ENCODE data around the gene ESRRG.
"Not testable (repeated sequence)": the region's sequence is repeated elsewhere in the genome, so short reads cannot be mapped to it uniquely, and the experiment has no call there.

Gene ESRRG

DNA sequence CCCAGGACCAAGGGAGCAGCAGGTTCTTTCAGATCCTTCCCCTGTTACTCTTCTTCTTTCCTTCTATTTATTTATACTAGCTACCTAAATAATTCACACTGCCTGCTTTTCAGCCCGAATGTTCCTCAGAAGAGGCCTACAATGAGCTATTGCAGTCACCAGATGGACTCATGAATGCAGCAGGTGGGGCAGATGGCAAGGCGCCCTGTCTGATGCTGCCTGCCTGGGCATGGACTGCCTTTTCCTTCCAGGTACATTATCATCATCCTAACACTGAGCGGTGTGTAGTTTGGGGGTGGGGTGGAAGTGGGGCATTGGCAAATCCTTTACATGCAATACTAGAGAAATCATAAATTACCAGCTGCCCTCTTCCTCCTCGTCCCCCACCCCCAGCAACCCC lies 17.6 kb downstream of the ESRRG start:
- no peak for DNase-seq (ENCODE audit: low read depth in 3 of 3, low spot score in 1 of 3)

DNA sequence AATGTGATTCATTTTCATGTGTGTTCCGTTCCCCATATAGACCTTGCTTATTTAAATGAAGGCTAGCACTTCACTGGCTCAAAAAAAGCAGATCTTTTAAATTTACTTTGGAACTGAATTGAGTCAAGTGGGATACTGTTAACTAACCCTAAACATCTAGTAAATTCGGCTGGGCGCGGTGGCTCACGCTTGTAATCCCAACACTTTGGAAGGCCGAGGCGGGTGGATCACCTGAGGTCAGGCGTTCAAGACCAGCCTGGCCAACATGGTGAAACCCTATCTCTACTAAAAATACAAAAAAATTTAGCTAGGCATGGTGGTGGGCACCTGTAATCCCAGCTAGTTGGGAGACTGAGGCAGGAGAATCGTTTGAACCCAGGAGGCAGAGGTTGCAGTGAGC lies 19.2 kb downstream of the ESRRG start:
- not testable (repeated sequence) for DNase-seq (ENCODE audit: low read depth in 3 of 3, low spot score in 1 of 3)

DNA sequence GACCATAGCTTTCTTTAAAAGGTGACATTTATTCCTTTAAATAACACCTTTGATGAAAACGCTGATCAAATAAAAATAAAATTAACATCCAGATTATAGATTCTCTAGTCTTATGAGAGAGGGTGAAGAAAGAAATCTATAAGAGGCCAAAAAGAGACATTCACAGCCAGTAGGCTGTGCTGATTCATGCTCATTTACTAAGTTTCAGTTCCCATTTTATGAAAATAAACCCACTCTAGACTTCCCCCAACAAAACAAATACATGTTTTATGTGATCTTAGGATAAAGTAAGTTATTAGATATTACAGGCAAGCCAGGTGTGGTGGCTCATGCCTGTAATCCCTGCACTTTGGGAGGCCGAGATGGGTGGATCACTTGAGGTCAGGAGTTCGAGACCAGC lies 21.1 kb downstream of the ESRRG start:
- DNase-seq (ENCODE audit: low read depth in 3 of 3, low spot score in 1 of 3), result no peak

DNA sequence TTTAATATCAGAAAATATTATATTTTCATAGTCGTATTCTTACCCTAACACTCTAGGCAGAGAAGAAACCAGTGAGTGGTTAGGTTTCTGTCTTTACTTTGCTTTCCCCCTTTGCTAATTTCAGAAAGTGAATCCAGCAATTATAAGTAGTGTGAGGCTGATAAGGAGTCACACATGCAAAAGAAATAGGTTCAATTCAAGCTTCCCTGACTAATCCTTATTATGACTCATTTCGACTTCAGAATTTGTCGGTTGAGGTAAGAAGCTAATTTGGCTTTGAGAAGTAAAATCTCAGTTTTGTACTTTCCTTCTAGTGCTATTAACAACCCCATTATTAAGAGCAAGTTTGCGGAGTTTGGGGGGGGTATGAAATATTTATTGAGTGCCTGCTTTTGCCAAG lies 22.4 kb downstream of the ESRRG start:
- DNase-seq (ENCODE audit: low read depth in 3 of 3, low spot score in 1 of 3), result no peak

DNA sequence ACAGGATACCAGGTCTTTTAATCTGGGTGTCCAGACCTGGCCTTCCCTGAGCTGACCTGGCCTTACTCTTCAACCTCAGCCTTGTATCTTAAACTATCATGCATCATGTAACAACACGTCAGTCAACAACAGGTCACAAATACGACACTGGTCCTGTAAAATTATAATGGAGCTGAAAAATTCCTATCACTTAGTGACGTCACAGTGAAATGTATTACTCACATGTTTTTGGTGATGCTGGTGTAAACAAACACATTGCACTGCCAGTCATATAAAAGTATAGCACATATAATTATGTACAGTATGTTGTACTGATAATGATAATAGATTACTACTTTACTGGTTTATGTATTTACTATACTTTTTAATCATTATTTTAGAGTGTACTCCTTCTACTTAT lies 31.5 kb downstream of the ESRRG start:
- no peak for DNase-seq (ENCODE audit: low read depth in 3 of 3, low spot score in 1 of 3)

DNA sequence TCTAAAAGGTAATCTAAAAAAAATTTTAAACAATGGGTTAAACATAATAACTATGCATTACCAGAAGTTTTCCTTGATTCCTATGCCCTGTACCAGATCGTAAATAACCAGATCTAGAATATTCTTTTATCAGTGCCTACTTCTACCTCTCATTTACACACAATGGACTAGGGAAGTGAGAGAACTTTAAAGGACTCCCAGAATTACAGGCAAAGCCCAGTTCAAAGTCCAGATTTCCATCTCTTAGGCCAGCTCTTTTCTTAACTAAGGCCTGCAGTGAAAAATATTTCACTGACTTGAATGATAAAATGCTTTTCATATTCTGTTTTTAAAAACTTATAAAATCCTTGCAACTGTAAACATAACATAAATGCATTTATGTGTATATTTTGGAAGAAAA lies 32.6 kb downstream of the ESRRG start:
- DNase-seq (ENCODE audit: low read depth in 3 of 3, low spot score in 1 of 3), result no peak

DNA sequence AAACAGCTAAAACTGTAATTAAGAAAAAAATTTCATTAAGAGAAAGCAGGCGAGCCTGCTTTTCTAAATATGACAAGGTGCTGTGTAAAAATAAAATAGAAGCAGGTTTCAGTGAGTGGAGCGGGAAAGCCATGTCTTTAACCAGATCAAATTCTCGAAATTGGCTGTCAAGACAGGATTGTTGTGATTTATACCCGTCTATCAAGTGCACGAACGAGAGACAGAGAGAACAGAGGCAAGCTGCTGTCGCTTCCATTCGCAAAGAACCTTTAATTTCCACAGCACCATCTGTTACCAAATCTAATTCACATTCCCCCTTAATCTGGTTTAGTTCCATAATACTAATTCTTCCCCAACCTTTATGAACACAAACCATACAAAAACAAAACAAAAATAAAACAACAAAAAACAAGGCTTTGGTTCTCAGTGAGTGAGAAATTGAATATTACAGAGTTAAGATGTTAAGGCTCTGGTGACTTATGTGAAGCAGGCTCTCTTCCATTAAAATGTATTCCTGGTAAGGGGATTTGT lies 35.0 kb downstream of the ESRRG start:
- DNase-seq (ENCODE audit: low read depth in 3 of 3, low spot score in 1 of 3), result no peak

DNA sequence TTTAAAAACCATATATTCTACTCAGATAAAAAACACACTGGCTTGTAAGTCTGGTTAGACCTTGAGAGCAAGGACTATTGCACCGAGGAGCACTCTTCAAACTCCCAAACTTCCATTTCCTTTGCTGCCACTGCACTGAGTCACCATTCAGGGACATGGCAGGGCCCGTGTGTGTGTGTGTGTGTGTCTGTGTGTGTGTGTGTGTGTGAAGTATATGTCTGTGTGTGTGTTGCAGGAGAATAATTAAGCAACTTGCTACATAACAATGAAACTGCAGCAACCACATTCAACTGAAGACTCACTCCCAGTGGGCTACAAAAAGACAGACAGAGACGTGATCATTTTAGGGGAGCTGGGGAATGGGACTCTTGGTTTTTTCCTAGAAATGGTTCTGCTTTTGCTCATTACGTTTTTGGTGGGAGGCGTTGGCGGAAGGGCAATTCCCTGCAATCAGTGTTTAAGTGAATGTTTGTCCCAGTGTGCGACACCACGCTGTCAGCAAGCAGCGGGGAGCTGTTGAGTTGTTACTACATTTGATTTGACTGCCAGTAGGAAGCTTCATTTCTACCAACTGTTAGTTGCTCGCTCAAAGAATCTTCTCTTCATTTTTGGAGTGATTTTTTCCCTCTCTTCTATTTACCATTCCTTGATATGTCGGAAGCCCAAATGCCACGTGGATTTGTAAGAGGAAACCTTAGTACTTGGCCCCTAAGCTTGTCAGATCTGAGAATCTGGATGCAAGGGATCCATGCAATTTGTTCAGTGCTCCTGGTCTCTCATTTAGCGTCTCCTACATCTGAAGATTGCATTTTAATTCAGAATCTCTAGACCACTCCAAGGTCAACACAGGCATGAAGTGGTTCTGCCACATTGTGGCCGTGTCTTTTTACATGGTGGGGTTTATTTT lies 36.1 kb downstream of the ESRRG start:
- no peak for DNase-seq (ENCODE audit: low read depth in 3 of 3, low spot score in 1 of 3)

DNA sequence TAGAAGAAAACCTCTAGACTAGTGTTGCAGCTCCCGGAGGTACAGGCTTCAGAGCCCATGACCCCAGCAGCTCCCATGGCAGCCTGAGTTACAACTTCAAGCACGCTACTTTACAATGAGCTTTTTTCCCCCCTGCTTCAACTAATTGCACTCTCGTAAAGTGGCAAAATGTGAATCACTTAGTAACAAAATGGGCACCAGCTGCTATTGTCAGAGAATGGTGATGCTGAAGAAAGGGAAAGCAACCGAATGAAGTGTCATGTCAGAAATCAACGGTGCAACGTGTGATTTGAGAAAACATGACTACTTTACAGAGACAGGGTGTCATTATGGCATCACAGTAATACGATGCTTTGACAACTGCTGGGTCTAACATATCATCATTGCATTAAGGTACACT lies 40.5 kb downstream of the ESRRG start:
- no peak for DNase-seq (ENCODE audit: low read depth in 3 of 3, low spot score in 1 of 3)

DNA sequence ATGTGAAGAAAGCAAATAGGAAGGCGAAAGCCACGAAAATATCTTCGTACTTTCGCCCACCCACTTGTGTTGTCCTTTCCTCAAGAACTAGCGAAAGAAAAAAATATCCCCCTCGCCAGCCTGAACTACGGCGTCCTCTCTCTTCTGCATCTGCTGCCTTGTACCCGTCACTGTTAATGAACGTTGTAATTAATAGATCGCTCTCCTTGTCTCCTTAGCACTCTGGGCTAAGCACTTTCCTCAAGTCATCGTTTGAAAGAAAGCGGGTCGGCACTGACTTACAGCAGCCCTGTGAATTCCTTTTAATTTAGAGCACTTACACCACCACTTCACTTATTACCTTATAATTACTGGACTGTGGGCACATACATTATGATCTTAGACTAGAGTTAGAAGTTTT lies 44.1 kb downstream of the ESRRG start:
- DNase-seq (ENCODE audit: low read depth in 3 of 3, low spot score in 1 of 3), result no peak

DNA sequence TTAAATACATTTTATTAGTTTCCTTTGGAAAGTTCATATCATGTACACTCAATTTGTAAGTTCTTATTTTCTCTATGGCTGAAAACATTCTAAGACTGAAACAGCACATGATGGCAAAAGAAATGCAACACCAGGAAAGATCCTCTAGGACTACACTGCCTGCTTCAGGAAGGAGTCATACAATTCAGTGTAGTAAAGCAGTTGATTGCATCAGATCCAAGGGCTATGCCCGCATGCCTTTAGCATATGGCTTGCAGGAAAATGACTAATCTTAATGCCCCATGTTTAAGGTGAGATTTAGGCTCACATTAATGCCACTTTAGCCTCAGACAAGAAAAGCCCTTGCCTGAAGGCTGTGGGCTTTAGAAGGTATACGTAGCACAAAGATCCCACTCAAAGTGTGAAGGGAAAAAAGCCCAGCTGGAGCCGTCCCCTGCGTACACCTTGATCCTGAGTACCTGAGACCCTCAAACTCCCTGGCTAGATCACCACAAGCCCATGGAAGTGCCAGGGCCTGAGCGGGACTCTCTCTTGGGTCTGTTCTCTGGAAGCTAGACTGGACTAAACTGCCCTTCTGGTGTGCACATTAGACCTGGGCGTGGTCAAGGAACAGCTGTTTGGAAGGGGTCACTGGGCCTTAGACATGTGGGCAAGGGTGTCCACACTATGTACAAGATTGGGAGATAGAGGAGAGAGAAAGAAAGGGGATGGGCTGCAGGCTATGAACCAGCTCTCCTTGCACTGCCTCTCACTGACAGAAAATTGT lies 52.9 kb downstream of the ESRRG start:
- no peak for DNase-seq (ENCODE audit: low read depth in 3 of 3, low spot score in 1 of 3)

DNA sequence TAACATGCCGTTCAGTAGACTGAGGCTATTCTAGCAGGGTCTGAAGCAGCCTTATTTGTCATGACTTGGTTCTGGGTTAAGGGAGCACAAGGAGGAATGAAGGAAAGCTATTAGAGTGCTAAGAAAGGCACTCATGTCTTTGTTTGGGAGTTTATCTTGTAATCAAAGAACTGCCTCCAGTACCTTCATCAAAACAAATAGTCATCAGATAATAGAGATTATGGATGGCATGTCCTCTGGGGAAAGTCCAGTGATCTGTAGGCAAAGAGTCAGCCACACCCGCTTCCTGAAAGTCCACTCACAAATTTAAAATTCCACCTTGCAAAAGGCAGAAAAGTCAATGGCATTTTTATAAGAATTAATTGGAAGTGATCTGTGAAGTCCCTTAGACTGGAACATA lies 56.8 kb downstream of the ESRRG start:
- no peak for DNase-seq (ENCODE audit: low read depth in 3 of 3, low spot score in 1 of 3)

DNA sequence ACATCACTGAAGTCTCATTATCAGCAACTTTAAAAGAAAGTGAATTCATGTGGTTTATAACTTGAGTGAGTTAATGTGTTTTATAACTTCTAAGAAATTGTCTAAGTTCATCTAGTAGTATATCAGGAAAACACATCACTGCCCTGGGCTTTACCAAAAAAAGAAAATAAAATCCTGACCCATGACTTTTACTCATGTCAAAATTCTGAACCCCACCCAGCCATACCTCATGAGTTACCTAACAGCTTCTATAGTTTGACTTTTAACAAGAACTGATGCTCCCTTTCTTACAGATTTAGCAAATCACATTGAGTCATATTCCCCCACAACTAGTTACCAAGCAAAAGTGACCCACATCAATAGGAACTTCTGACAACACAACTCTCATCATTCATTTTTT lies 57.4 kb downstream of the ESRRG start:
- DNase-seq (ENCODE audit: low read depth in 3 of 3, low spot score in 1 of 3), result no peak

DNA sequence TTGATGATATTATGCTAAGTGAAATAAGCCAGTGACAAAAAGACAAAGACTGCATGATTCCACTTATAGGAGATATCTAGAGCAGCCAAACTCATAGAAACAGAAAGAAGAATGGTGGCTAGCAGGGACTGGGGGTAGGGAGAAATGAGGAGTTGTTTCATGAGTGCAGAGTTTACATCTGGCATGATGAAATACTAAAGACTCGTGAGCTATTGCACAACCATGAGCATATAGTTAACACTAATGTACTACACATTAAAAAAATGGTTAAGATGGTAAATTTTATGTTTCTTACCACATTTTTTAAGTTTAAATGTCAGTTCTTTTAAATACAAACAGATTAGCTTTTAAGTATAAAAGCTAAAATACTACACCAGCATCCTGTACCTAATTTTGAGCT lies 57.8 kb downstream of the ESRRG start:
- DNase-seq (ENCODE audit: low read depth in 3 of 3, low spot score in 1 of 3), result no peak

DNA sequence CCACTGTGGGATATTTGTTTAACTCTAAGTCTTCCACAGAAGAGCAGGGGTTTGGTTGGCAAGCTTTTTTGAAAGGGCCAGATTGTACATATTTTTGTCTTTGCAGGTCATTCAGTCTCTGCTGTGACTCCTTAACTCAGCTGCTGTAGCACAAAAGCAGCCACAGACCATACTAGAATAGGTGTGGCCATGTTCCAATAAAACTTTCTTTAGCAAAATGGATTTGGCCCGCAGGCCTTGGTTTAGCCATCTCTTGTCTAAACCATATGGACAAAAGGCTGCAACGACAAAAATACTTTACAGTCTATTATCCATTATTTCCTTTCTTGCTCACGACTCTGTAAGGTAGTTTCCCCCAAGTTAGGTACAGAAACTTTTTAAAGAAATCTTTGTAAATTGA lies 60.5 kb downstream of the ESRRG start:
- DNase-seq (ENCODE audit: low read depth in 3 of 3, low spot score in 1 of 3), result no peak

DNA sequence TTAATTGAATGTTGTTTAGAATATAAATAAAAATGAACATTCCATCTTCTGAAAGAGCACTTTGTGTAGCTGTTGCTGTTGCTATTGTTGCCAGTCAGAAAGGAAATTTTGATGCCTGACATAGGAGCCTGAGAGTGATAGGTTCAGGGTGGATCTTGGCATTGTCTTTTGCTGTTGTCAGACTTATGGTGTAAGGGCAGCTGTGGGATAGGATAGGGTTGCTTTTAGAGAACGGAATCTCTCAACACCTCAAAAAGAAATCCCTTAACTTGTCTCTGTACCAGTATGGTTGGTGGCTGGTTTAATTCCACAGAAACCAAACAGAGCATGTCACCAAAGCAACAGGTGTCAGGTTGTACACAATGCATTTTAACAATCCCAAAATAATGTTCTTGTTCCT lies 62.7 kb downstream of the ESRRG start:
- DNase-seq (ENCODE audit: low read depth in 3 of 3, low spot score in 1 of 3), result no peak

DNA sequence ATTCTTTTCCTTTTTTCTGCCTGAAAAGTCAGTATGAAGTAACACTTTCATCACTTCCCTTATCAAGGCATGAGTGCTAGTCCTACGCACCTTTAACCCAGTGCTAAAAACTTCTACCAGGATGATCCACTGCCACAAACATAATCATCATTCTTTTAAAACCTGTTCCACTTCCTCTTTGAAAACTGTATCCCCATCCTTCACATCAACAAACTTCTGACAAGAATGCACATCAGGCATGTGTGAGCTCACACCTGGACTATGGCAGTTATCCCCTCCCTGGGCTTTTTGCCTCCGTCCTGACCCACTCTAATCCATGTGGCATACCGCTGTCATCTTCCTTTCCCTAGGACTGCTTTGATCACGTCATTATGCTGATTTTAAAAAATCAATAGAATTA lies 70.2 kb downstream of the ESRRG start:
- no peak for DNase-seq (ENCODE audit: low read depth in 3 of 3, low spot score in 1 of 3)

DNA sequence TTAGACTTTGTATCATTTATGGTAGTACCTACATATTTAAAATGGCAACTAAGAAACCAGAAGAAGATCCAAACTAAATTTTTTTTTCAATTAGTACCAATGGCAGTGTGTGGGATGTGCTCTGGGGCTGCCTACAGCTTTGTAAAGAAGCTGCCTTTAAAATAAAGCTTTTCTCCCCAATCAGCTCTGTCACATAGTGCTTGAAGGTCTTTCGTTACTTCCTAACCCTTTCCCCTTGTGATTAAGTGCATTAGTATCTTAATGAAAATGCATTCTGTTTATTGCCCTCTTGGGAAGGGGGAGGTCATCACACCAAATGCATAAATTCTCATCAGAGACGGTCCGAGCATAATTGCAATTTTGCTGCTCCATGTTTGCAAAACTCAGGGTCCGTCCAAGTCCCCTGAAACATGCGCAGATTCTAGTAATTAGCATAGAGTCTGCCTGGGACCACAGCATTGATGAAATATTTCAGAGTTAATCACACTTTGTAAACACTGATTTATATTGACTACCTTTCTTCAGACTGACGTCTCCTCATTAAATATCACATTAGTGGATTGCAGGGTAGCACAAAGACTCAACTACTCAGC lies 71.3 kb downstream of the ESRRG start:
- no peak for DNase-seq (ENCODE audit: low read depth in 3 of 3, low spot score in 1 of 3)

DNA sequence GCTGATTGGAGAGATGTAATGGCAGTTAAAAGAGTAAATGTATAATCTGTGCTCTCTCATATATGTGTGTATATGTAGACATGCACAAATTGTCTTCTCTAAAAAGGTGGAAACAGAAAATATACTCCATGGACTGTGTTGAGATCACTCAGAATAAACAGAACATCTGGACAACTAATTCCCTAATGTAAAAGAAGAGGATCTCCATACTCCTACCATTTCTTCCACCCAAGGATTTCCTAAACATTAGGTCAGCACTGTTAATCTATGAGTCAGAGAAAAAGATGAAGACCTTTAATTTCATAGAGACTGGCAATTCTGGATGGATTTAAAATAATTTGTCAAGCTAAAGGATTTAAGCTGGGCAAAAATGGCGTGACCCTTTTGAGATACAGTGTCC lies 80.1 kb downstream of the ESRRG start:
- DNase-seq (ENCODE audit: low read depth in 3 of 3, low spot score in 1 of 3), result no peak

DNA sequence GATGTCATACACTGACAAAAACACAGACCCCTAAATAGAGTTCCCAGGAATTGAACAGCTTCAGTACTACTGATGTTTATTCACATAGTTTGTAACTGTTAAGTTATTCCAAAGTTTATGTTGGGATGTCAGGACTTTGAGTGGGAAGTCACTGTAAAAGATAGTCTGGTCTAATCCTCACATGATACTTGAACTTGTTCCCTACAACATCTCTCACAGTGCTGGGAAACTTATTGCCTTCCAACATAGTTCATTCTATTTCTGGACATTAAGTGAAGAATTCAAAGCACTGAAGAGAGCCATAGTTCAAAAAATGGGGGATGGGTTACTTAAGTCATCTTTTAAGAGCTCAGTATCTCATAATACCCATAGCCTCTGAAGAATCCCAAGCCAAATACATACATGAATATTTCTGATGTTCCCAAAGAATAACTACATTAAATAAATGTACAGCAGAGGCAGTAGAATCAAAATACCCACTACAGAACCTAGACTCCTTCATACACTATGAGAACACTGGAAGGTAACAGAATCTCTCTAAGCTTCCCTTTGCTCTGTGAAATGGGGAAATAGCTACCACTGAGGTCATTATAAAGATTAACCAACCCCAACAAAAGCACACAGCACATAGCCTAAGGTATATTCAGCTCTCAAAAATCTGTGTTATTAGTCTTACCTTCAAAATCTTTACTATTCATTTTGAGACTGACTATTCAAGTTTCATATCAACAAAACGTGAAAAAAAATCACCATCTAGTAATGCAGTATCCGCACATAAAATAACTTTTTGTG lies 81.4 kb downstream of the ESRRG start:
- DNase-seq (ENCODE audit: low read depth in 3 of 3, low spot score in 1 of 3), result no peak

DNA sequence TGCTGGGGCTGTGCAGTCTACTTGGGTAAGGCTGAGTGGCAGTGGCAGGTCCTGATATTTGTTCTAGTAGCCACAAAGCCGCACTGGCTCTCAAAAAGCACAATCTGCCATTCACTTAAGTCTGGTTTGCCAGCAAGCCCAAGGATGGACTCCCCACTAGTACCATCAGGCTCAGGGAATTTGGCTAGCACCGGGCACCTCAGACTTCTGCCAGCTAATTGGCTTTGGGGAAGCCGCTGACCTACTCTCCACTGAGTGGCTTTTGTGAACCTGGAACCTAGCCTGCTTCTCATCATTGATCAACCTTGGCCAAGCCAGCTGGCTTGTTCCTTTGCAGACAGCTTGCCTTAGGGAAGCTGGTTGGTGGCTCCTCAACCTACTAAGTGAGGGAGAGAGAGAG lies 83.1 kb downstream of the ESRRG start:
- no peak for DNase-seq (ENCODE audit: low read depth in 3 of 3, low spot score in 1 of 3)
